T-helper 2 cell treated with Interferon-gamma antibody and Interleukin-4, amounts not matched to agents 100 ng/mL and 5 ng/mL, for 36 hours (primary cell): Measurements from ENCODE around the gene EXOSC5. TPM values are rescaled to one million over a fixed set of nuclear protein-coding genes. Genes with fewer than 3 reads are reported as not detected.
"Not testable (repeated sequence)": the region's sequence is repeated elsewhere in the genome, so short reads cannot be mapped to it uniquely, and the experiment has no call there.

Source experiments
- intact Hi-C: fragments of 100-400 bp; cut with micrococcal nuclease; formaldehyde crosslinking; loops from one replicate; pipeline ENCODE4 v1.15.1; 2023
- total RNA-seq: library from RNA; stranded (reverse); gene quantifications from 2 replicates; pipeline ENCODE4 v1.2.3, GENCODE V29; 2022

The EXOSC5 gene
- total RNA-seq, 1 donor from 2014 or later: 32.3 TPM

DNA sequence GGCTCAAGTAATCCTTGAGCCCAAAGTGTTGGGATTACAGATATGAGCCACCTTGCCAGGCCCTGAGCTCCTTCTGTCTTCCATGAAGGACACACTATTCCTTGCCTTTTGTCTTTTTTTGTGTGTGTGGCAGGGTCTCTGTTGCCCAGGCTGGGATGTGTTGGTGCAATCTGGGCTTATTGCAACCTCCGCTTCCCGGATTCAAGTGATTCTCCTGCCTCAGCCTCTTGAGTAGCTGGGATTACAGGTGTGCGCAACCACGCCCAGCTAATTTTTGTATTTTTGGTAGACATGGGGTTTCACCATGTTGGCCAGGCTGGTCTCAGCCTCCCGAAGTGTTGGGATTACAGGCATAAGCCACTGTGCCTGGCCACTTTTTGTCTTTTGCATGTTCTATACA is 11.7 kb upstream of the EXOSC5 start:
- intact Hi-C loops: not testable (repeated sequence)

DNA sequence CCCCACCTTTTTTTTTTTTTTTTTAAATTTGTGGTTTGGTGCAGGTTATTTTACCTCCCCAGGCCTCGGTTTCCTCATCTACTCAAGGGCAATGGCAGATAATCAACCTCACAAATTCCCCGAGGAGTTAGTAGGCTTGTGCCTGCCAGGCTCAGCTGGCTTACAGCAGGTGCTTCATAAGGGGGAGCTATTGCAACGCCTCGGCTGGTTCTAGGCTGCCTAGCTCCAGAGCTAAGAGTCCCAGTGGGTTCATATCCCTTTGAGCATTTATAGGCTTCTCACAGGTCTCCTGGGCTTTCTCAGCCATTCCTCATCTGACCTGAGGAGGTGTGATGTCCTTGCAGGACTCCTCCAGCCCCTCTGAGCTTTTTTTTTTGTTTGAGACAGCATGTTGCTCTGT is 11.1 kb upstream of the EXOSC5 start:
- intact Hi-C loops: no loop called here

DNA sequence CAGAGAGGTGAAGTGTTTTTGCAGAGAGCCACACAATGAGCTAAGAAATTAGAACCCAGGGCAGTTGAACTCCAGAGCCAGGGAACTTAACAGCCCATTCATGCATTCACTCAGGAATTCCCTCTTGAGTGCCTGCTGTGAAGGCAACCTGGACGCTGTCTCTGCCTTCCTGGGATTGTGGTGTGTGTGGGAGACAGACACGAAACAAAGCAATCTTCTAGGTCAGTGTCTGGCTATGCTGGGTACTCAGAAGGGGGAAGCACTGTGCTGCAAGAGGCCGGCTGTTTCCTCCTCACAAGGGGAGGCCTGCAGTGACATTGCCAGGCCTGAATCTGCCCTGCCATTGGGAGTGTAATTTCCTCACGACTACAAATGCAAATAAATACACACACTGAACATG is 10.1 kb upstream of the EXOSC5 start:
- intact Hi-C loops: no loop called here

DNA sequence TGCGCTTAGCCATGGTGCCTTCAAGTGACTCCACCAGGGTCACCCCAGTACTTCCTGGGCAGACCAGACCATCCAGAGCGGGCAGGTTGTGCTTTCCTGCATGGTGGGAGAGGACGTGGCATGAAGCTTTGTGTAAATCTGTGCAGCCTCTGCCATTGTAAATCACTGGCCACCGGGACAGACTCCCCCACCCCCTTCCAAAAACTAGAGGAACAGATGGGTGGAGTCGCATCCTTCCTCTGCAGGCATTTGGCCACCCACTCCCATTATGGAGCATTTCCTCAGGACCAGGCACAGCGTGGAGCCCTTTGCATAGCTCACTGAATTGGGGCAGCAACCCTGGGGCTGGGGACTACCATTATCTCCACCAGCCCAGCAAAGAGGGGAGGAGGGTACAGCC is 8.6 kb upstream of the EXOSC5 start:
- intact Hi-C loops: no loop called here

DNA sequence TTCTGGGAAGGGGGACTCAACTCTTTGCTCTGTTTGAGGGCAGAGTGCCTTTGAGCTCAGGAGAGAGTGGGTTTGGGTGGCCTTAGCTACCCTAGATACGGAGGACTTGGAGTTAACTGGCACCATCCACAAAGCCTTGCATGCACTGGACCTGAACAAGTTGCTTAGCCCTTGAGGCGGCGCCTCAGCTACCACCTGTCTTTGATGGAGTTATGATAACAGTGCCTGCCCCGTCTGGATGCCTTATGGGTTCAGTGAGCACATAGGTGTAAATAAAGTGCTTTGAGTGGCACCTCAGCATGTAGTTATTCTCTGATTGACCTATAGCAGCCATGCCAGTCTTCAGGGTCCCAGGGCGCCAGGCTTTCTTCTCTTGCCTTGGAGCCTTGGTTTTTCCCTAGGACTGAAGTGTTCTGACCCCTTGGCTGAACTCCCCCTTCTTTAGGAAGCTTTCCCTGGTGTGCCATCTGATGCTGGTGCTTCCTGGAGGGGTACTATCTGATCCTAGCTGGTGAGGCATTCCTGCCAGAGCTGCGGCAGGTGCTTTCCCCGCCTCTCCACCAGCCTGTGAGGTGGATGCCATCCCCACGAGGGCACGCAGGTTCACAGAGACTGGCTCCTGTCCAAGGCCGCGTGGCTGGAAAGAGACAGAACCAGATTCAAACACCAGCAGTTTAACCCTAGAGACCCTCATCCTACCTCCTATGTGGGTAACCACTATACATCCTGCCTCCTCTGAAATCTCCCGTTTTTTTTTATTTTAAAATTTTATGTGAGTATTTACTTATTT is 6.2 kb upstream of the EXOSC5 start:
- intact Hi-C loops: no loop called here

DNA sequence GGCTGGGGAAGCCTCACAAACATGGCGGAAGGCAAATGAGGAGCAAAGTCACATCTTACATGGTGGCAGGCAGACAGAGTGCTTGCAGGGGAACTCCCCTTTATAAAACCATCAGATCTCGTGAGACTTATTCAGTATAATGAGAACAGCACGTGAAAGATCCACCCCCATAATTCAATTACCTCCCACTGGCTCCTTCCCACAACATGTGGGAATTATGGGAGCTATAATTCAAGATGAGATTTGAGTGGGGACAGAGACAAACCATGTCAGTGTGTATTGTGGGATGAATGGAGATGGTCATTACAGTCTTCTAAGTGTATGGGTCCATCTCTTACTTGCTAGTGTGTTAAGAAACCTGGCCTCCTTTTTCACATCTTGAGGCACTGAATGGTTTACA is 4.9 kb upstream of the EXOSC5 start:
- intact Hi-C loops: no loop called here

- intact Hi-C loops: no loop called here
Observed at GRCh38 chr19:41401483-41401882, 4.3 kb upstream of the EXOSC5 start.

GRCh38 chr19:41399525-41399924 is 2.4 kb upstream of the EXOSC5 start:
- intact Hi-C loops: loop anchor here (10.0 kb wide), 1 partner anchor 685 kb away; the partner anchor contains the start of genes COQ8B and ITPKC

DNA sequence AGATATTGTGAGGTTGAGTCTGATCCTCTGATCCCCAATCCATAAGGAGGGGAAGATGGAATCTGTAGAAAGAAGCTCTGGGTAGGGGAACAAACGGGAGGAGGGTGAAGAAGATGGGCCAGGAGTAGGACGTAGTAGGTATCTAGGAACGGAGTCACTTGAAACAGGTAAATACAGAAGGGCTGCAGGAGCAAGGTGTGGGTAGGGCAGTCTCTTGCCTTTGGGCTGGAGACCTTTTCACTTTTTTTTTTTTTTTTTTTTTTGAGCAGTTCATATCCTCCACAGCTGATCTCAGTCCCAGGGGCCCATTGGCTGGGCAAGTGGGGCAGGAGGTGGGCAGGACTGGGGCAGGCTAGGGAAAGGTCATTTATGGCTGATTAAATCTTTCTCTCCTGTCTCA is 1.9 kb upstream of the EXOSC5 start:
- intact Hi-C loops: loop anchor here (10.0 kb wide), 1 partner anchor 684 kb away; the partner anchor contains the start of genes COQ8B and ITPKC

- intact Hi-C loops: loop anchor here (10.0 kb wide), 1 partner anchor 684 kb away; the partner anchor contains the start of genes COQ8B and ITPKC
Observed at GRCh38 chr19:41398598-41398997, 1.4 kb upstream of the EXOSC5 start.

GRCh38 chr19:41398050-41398418 is 875 bp upstream of the EXOSC5 start:
- intact Hi-C loops: loop anchor here (10.0 kb wide), 1 partner anchor 683 kb away; the partner anchor contains the start of genes COQ8B and ITPKC

GRCh38 chr19:41395355-41395754 is 1.8 kb downstream of the EXOSC5 start:
- intact Hi-C loops: loop anchor here (10.0 kb wide), 1 partner anchor 681 kb away; the partner anchor contains the start of genes COQ8B and ITPKC

- intact Hi-C loops: loop anchor here (10.0 kb wide), 1 partner anchor 678 kb away; the partner anchor contains the start of genes COQ8B and ITPKC
Observed at GRCh38 chr19:41392775-41393174, 4.4 kb downstream of the EXOSC5 start.

DNA sequence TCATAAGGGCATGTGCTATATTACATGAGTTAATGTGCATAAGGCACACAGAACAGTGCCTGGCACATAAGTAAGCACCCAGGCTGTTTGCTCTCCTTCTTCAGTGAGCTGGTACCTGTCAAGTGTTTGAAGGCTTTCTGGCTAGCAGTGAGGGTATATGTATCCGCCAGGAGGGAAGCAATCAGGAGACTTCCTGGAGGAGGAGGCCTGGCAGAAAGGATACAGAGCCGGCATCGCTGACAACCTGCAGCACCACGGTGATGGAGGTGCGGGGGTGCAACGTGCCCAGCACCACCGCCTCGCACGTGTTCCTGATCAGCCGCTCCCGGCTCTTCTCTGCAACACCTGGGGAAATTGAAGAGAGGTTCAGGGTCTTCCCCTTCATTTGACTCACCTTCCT is 5.5 kb downstream of the EXOSC5 start:
- intact Hi-C loops: loop anchor here (10.0 kb wide), 1 partner anchor 677 kb away; the partner anchor contains the start of genes COQ8B and ITPKC

- intact Hi-C loops: no loop called here
Observed at GRCh38 chr19:41386442-41386841, 10.7 kb downstream of the EXOSC5 start.

DNA sequence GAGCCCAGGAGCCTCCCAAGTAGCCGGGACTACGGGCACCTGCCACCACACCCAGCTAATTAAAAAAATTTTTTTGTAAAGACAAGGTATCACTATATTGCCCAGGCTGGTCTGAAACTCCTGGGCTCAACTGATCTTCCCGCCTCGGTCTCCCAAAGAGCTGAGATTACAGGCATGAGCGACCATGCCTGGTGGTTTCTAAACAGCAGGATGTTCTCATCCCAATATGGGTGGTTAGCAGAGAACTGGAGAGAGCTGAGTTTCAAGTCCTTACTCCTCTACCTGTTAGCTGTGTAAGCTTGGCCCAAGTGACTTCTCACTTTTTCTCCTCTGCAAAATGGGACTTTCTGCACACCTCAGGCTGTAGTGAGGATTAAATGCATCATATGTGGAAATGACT is 12.8 kb downstream of the EXOSC5 start:
- intact Hi-C loops: no loop called here

GRCh38 chr19:41381536-41381935 is 15.6 kb downstream of the EXOSC5 start:
- intact Hi-C loops: not testable (repeated sequence)

DNA sequence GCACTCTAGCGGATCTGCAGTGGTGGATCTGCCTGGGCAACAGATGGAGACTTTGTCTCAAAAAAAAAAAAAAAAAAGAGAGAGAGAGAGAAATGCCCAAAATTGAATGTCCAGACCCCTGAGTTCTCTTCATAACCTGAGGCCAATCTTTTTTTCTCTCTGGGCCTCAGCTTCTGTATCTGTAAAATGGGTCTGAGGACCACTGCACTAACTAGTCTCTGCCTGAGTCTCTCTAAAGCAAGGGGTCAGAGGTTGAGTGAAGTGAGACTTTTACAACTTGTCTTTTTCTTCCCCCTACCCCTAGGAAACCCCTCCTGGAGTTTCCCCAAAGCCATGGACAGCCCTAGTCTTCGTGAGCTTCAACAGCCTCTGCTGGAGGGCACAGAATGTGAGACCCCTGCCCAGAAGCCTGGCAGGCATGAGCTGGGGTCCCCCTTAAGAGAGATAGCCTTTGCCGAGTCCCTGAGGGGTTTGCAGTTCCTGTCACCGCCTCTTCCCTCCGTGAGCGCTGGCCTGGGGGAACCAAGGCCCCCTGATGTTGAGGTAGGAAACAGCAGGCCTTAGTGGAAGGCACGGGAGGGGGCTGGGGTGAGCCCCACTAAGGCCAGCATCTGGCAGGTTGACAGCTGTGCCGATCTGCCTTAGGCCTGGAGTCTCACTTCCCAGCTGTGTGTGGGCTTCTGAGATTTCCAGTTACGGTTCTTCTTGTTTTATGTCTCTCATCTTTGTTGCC is 19.0 kb downstream of the EXOSC5 start:
- intact Hi-C loops: no loop called here

GRCh38 chr19:41376998-41377365 is 20.2 kb downstream of the EXOSC5 start:
- intact Hi-C loops: no loop called here

DNA sequence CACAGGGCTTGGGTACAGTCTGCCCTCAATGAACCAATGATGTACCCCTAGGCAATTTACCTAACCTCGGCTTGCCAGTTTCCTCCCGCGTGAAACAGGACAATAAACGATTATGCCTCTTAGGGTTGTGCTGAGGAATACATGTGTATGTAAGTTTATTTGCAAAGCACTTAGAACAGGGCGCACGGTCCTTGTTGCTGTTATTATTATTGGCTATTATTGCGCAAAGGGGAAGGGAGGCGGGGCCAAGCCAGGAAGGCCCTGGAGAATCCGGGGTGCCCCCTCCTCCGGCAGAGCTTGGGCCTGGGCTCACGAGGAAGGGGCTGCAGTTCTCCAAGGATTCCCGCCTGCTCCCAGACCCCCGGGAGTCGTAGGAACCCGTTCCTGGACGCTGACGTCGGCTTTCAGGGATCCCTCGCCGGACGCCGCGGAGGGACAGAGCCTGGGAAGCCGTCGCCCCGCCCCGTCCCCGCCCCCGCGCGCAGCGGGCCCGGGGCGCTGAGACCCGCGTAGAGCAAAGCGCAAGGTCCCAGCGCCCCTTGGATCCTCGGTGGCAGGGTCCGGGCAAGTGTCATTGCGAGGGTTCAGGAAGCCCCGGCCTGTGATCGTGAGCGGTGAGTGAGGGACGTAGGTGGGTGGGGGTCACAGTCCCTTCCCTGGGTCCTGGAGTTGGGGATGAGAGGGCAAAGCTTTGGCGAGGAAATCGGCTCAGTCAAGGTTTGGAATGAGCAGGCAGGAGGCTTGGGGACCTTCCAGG is 20.7 kb downstream of the EXOSC5 start, which contains the start of gene TMEM91:
Gene TMEM91, plus strand, starts transcription at position 293 of the 757 bp plus-strand sequence. CDS start 1,777 bp downstream, outside the sequence.
- intact Hi-C loops: no loop called here

DNA sequence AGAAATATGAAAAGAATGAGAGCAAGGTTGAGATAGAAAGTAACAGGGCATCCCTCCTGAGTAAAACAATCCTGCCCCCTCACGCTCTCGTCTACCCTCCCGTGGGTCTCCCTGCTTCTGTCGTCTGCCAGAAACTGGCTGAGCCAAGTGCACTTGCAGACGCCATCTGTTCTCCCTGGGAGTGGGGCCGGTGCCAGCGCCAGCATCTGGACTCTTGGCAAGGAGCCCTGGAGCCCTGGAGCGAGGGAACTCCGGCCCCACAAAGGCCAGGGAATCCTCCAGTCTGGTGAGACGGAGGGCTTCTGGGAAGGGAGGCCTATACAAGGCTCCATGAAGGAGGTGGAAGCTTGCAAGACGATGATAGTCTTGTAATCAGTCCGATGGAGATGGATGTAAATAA is 23.2 kb downstream of the EXOSC5 start:
- intact Hi-C loops: no loop called here
